Measurements from ENCODE around the gene HDGFL2.

Gene HDGFL2

GRCh38 chr19:4471403-4472173, 509 bp upstream of the HDGFL2 start:
- peak; percentile 99 for DNase-seq

- no peak for DNase-seq
Observed at GRCh38 chr19:4473011-4473762, 1.1 kb downstream of the HDGFL2 start.

DNA sequence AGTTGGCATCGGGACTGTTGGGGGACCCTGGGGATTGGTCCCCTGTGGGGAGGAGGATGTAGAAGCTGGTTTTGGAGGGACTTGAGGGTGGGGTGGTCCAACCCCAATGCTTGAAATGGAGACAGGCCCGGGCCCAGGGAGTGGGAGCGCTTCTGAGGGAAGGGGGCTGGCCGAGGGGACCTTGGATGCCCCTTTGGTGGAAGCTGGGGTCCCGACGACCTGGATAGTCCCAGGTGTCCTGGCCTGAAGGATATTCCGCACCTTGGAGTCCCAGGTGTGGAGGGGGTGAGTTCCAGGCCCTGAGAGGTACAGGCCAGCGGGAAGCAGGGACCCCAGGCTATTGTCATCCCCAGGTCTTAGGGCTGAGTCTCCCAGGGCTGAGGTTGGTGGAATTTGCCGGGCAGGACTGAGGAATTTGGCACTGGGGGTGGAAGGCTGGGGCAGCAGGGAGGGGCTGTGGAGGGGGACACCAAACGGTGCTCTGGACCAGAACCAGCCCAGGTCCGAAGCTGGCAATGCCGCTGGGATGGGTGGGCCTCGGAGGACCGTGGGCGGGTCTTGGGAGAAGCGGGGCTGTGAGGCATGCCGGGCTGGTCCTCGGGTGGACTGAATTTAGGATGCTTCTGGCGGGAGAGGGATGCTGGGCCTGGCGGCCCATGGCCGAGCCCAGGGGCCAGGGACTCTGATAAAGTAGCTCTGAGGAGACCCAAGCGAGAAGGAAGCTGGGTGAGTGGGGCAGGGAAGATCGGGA, 1.8 kb downstream of the HDGFL2 start:
- DNase-seq: no peak

GRCh38 chr19:4474514-4475022, 2.5 kb downstream of the HDGFL2 start:
- peak; percentile 19 for DNase-seq

DNA sequence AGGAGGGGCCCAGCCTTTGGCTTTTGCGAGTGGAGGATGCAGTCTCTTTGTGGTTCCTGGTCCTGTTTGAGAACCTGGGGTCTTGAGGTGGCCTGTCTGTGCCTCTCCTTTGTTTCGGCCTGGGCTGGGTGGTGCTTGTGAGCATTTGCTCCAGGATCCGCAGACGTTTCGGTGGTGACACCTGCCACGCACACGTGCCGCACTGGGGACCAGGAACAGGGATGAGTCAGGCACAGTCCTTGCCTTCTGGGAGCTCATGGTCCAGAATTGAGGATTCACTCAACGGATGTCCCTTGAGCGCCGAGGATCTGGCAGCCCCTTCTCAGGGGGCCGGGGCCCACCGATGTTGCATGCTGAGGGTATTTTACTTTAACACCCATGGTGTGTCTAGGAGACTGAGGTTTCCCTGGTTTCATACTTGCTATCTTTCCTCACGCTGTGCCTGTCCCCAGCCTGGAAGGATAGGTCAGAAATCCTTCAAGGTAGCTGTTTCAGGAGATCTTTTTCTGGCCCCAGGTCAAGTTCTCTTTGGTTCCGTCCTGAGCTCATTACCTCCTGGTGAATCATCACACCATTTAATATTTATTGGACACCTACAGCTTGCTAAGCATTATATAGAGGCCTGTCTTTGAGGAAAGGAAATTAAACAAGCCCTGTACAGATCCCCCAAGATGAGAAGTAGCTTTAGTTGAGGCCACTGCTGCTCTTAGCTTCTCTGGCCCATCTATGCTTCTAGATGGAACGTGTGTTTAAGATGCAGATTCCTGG, 5.1 kb downstream of the HDGFL2 start:
- DNase-seq: no peak

DNA sequence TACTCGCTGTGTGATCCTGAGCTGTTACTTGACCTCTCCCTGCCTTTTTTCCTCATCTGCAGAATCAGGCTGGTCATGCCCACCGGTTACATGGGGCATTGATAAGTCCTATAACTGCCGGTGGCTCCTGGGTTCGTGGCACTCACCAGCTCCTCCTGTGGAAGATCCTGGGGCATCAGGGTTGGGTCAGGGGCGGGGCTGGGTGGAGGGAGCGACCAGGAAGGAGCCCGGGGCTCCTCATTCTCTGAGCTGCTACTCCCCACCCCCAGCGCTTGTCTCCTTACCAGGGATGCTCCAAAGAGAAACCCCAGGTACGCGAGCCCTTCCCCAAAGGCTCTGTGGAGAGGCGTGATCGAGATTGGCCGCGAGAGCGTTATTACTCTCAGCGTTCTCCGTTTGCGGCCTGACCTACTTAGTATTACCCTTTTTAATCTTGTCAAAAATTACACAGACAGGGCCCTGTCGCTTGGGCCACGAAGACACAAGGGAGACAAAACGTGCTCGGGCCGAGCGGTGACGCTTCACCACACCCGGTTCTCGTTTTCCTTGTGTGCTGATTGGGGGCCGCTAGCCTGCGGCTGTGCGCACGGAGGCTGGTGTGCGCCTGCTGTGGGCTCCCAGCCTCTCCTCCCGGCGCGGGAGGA, 10.7 kb downstream of the HDGFL2 start:
- no peak for DNase-seq

DNA sequence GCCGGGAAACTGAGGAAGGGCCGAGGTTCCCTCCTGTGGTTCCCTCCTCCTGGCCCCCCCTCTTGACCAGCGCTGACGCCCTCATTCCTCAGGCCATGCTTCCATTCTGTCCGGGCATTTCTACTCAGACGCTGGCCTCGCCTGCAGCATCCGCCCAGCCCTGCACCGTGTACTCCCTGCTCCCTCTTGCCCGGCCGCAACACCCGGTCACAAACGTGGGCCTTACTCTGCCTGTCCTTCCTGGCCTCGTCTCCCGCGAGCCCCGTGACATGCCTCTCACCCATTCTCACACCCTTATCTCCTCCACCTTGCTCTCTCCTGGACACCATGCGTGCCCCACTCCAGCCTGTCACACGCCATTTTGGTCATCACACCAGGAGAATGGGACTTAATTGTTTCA, 11.3 kb downstream of the HDGFL2 start:
- DNase-seq: no peak

GRCh38 chr19:4487572-4487971, 15.5 kb downstream of the HDGFL2 start:
- no peak for DNase-seq

GRCh38 chr19:4488496-4488895, 16.4 kb downstream of the HDGFL2 start:
- no peak for DNase-seq

DNA sequence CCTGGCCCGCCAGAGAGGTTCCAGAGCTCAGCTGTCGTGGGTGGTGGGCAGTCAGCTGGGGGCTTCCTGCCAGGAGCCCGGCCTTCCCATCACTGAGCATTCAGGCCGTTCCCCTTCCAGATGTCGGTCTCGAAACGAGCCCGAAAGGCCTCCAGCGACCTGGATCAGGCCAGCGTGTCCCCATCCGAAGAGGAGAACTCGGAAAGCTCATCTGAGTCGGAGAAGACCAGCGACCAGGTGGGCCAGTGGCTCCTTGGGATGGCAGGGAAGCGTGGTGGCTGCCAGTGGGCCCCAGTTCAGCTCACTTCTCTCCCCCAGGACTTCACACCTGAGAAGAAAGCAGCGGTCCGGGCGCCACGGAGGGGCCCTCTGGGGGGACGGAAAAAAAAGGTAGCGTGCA, 19.3 kb downstream of the HDGFL2 start:
- DNase-seq: no peak

DNA sequence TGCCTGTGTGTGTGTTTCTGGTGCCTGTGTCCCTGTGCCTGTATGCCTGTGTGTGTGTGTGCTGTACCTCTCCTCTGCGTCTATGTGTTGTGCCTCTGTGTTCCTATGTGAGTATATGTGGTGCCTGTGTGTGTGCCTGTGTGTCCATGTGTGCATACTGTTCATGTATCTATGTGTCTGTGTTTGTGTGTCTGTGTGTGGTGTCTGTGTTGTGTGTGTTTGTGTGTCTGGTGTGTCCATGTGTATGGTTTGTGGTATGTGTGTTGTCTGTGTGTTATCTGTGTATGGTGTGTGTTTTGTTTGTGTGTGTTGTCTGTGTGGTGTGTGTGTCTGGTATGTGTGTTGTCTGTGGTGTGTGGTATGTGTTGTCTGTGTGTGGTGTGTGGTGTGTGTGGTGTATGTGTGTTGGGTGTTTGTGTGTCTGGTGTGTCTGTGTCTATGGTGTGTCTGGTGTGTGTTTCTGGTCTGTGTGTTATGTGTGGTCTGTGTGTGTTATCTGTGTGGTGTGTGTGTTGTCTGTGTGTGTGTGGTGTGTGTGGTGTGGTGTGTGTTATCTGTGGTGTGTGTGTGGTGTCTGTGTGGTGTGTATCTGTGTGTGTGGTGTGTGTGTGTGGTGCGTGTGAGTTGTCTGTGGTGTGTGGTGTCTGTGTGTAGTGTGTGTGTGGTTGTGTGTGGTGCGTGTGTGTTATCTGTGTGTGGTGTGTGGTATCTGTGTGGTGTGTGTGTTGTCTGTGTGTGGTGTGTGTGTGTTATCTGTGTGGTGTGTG, 20.4 kb downstream of the HDGFL2 start:
- DNase-seq: no peak

DNA sequence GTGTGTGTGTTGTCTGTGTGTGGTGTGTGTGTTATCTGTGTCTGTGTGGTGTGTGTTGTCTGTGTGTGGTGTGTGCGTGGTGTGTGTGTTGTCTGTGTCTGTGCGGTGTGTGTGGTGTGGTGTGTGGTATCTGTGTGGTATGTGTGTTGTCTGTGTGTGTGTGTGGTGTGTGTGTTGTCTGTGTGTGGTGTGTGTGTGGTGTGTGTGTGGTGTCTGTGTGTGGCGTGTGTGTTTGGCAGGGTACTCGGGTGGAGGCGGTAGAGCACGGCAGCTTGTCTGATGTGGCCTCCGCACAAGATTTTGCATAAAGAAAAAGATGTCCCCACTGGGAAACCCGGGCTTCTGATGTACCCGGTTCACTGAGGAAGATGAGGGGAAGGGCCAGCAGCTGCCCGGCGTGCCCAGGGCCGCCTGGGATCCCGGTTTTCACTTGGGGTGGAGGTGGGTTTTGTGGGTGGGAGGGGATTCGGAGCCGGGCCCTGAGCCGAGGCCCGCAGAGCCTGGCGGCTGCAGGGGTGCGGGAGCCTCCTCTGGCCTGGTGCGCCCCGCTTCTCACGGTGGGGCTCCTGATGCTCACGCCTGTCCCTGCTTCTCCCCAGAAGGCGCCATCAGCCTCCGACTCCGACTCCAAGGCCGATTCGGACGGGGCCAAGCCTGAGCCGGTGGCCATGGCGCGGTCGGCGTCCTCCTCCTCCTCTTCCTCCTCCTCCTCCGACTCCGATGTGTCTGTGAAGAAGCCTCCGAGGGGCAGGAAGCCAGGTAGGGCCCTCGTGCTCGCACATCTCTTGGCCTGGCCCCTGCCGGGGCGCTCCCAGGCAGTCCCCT, 21.2 kb downstream of the HDGFL2 start:
- DNase-seq: no peak

DNA sequence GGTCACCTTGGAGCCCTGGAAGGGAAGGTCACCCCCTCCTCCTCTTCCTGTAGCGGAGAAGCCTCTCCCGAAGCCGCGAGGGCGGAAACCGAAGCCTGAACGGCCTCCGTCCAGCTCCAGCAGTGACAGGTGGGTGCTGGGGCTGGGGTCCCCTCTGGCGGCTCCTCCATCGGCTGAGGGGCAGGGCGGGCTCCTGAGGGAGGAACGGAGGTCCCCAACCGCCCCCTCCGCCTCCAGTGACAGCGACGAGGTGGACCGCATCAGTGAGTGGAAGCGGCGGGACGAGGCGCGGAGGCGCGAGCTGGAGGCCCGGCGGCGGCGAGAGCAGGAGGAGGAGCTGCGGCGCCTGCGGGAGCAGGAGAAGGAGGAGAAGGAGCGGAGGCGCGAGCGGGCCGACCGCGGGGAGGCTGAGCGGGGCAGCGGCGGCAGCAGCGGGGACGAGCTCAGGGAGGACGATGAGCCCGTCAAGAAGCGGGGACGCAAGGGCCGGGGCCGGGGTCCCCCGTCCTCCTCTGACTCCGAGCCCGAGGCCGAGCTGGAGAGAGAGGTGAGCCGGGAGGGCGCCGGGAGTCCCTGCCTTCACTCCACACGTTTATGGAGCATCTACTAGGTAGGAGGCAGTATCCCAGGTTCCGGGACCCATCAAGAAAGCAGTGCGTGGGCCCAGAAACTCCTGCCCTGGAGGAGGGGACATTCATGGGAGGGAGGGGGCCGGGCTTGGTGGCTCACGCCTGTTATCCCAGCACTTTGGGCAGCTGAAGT, 22.0 kb downstream of the HDGFL2 start:
- DNase-seq: no peak

- no peak for DNase-seq
Observed at GRCh38 chr19:4494691-4495064, 22.6 kb downstream of the HDGFL2 start.

DNA sequence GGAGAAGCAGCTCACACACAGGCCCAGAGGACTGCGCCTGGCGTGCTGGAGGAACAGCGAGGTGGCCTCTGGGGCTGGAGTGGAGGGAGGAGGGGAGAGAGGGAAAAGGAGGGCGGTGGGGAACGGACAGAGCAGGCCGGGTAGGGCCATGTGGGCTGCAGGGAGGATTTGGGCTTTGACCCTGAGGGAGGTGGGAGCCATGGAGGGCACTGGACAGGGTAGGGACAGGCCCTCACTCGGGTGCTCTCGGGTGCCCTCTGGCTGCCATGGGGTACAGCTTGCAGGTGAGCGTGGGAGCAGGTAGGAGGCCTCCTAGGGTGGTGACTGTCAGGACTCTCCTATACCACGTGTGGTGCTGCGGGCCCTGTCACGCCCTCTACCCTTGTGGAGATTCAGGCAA, 23.4 kb downstream of the HDGFL2 start:
- no peak for DNase-seq

DNA sequence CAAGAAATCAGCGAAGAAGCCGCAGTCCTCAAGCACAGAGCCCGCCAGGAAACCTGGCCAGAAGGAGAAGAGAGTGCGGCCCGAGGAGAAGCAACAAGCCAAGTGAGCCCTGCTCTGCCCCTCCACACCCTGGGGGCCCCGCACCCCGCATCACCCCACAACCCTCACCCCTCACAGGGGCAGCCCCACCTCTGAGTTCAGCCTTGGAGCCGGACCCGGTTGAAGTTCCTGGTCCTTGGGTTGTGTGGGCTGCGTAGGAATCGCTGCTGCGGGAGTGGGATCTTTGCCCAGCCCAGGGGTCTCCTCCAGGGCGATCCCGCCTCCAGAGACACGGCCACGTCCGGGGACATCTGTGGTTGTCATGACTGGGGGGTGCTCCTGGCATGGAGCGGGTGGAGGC, 24.2 kb downstream of the HDGFL2 start:
- DNase-seq: no peak

- DNase-seq: no peak
Observed at GRCh38 chr19:4497770-4498389, 25.8 kb downstream of the HDGFL2 start.

DNA sequence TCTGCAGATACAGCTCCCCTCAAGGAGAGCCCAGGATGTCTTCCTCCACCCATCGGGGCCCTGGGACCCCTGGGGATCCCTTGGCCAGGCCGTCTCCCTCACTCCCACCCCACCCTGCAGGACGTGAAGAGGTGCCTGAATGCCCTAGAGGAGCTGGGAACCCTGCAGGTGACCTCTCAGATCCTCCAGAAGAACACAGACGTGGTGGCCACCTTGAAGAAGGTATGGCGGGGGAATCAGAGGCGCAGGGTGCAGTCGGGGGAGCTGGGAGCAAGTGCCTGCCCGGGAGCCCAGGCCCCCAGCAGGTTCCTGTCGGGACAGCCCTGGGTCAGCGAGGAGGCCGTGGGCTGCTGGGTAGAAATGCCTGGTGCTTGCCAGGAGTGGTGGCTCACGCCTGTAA, 26.6 kb downstream of the HDGFL2 start:
- no peak for DNase-seq

DNA sequence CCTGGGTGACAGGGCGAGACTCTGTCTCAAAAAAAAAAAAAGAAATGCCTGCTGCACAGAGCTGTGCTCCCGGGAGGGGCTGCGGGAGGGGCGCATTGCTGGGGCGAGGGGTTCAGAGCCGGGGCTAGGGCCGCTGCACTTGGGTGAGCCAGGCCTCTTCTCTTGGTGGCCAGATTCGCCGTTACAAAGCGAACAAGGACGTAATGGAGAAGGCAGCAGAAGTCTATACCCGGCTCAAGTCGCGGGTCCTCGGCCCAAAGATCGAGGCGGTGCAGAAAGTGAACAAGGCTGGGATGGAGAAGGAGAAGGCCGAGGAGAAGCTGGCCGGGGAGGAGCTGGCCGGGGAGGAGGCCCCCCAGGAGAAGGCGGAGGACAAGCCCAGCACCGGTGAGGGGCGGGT, 27.2 kb downstream of the HDGFL2 start:
- DNase-seq: no peak

All from NCI-H2107 (cell line).